ENCODE results near the gene AJM1.

DNA sequence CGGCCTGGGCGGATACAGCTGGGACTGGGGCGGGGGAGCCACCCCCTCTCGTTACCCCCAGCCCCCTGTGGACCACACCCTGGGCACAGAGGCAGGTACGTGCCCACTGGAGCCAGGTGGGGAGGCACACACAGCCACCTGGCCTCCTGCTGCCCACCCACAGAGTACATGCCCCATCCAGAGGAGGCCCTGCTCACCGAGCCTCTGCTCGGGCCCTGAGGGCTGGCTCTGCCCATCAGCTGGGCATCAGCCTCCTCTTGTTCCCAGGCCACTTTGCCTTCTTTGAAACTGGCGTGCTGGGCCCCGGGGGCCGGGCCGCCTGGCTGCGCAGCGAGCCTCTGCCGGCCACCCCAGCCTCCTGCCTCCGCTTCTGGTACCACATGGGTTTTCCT is 16.2 kb downstream of the AJM1 start:
- TF ChIP-seq, protein P1, sequence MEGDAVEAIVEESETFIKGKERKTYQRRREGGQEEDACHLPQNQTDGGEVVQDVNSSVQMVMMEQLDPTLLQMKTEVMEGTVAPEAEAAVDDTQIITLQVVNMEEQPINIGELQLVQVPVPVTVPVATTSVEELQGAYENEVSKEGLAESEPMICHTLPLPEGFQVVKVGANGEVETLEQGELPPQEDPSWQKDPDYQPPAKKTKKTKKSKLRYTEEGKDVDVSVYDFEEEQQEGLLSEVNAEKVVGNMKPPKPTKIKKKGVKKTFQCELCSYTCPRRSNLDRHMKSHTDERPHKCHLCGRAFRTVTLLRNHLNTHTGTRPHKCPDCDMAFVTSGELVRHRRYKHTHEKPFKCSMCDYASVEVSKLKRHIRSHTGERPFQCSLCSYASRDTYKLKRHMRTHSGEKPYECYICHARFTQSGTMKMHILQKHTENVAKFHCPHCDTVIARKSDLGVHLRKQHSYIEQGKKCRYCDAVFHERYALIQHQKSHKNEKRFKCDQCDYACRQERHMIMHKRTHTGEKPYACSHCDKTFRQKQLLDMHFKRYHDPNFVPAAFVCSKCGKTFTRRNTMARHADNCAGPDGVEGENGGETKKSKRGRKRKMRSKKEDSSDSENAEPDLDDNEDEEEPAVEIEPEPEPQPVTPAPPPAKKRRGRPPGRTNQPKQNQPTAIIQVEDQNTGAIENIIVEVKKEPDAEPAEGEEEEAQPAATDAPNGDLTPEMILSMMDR (IDR thresholded peaks at IDR 0.05; ENCODE audit: low read depth, low read length, poor library complexity, severe bottlenecking): no peak
- TF ChIP-seq EZH2phosphoT487 (IDR thresholded peaks at IDR 0.05; ENCODE audit: borderline replicate concordance, low read length): no peak
